Gastroesophageal sphincter (tissue), 3 donors: Measurements from ENCODE around the gene RNF208.
A peak's percentile ranks its signal among the peaks of the same experiment; 100 is the strongest.

Experiments used
- EP300 ChIP-seq: sonication (generic); formaldehyde crosslinking; IDR thresholded peaks from one replicate; pipeline ENCODE4 v1.6.1; 2017; ENCODE audit warnings: antibody characterized with exemption, mild to moderate bottlenecking
- TF ChIP-seq, protein P1 (sequence below), 4 experiments: fragments of 200-600 bp in 2 of 4; fragments of 450-650 bp in 2 of 4; sonication (generic) in 1 of 4; IDR thresholded peaks; one replicate each; pipeline ENCODE4 v1.5.1; 2017 to 2019; ENCODE audit warnings: antibody characterized with exemption in 4 of 4, mild to moderate bottlenecking in 2 of 4, moderate library complexity in 2 of 4

DNA sequence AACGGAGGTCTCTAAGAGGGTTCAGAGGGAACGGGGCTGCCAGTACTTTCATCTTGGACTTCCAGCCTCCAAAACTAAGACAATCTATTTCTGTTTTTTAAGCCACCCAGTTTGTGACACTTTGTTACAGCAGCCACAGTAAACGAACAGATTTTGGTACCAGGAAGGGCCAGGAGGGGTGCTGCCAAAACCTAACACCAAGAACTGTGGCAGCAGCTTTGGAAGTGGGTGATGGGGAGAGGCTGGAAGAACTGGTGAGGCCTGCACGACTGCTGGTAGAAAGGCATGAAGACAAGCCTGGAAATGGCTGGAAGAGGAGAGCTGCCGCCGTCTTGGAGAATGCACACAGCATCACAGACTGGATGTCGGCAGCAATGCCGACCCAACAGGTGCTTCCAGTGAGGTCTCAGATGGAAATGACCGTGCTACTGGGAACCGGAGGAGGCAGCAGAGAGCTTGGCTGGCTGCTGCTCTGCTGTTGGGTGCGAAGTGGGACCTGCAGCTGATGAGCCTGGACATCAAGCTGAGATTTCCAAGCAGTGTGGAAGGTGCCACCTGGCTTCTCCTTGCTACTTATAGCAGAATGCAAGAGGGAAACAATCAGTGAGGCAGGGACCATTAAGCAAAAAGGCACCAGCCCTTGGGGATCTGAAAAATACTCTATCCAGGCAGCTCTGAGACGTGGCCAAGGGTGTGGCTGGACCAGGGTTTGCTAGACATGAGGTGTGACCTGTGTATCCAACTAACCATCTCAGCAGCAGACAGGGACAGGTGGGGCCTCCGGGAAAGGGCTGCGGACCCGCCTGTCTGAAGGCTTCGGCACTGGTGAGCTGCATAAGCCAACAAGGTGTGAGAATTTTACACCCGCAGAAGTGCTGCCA, 45.5 kb downstream of the RNF208 start:
- TF ChIP-seq, protein P1, sequence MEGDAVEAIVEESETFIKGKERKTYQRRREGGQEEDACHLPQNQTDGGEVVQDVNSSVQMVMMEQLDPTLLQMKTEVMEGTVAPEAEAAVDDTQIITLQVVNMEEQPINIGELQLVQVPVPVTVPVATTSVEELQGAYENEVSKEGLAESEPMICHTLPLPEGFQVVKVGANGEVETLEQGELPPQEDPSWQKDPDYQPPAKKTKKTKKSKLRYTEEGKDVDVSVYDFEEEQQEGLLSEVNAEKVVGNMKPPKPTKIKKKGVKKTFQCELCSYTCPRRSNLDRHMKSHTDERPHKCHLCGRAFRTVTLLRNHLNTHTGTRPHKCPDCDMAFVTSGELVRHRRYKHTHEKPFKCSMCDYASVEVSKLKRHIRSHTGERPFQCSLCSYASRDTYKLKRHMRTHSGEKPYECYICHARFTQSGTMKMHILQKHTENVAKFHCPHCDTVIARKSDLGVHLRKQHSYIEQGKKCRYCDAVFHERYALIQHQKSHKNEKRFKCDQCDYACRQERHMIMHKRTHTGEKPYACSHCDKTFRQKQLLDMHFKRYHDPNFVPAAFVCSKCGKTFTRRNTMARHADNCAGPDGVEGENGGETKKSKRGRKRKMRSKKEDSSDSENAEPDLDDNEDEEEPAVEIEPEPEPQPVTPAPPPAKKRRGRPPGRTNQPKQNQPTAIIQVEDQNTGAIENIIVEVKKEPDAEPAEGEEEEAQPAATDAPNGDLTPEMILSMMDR (IDR thresholded peaks at IDR 0.05) = peak in 3 of 4 experiments; percentile 29 to 33 (median 30)
- TF ChIP-seq EP300 = no peak
